Hematopoietic multipotent progenitor cell treated with erythropoietin and hydrocortisone succinate and interleukin-3 and kit ligand, for 17 days (in vitro differentiated cells): Measurements from ENCODE around the gene NDUFA6.

Source experiments
- DNase-seq: peaks from one replicate; pipeline ENCODE4 v3.0.0-alpha.2; 2015; ENCODE audit warnings: low spot score

NDUFA6 gene

DNA sequence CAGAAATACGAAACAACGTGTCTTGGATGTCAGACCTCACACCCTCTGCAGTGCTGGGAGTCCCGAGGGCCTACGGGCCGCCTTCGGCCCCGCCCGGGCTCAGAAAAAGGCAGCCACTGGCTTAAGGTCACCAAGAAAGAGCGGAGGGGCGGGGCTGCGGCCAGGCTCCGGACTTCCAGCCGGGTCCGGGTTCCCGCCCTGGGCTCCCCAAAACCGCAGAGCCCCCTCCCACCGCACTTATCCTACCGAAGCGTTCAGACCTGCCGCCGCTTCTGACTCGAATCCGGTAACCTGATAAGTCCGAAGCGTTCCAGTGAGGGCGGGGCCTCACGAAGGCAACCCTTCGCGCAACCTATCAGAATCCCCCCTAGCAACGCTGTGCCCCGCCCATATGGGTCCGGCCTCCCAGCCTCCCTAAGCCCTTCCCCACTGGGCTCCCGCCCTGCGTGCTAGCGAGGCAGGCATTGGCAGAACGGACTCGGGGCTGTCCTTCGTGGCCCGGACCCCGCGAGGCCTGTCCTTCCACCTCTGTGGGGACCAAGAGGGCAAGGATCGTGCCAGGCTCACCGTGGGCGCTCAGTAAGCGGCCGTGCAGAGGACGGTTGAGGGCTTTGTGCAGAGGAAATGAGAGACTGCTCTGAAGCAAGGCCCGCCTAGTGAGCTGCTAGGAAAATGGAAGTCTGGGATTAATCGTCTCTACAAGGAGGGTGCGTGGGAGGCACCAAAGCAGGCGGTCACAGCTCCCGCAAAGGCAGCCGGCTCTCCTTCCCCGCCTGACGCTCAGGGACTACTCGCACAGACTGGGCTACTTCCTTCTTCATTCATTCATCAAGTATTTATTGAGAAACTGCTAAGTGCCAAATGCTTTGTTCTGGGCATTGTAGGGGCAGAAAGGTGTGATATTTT lies 19.8 kb downstream of the NDUFA6 start, which contains the start of gene NAGA:
TSS of gene NAGA (minus strand) at position 296 of the 906 bp plus-strand sequence. CDS start 515 bp downstream, outside the sequence.
- peak; percentile 97 for DNase-seq

DNA sequence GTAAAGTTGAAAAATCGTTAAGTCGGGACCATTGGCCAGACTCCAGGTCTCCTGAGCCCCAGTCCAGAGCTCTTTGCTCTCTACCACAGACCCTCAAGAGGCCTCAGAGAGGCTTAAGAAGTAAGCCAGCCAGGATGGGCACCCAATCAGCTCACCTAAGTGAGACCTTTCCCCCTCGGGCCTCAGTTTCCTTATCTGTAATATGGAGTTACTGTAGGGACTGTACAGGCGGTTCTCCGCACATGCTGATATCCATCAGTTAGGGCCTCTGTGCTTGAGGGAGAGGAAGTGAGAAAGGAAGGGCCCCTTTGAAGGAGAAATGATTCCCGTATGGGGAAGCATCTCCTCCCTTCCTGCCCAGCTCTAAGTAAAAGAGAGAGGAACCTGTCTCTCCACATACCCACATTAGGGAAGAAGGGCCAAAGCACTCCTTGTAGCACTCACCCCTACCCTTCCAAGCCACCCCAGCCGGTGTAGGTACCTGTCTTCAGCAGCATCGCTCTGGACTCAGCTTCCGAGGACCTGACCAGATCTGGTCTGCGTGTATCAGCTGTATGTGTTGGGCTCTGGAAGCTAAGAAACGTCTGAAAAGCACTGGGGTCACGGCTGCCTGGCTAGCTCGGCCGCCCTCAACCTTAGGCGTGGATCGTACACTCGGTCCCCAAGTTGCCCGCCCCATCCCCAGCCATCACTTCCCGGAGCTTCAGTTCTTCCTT lies 20.6 kb downstream of the NDUFA6 start:
- DNase-seq: no peak

GRCh38 chr22:42068291-42068690 lies 22.3 kb downstream of the NDUFA6 start:
- DNase-seq: no peak

DNA sequence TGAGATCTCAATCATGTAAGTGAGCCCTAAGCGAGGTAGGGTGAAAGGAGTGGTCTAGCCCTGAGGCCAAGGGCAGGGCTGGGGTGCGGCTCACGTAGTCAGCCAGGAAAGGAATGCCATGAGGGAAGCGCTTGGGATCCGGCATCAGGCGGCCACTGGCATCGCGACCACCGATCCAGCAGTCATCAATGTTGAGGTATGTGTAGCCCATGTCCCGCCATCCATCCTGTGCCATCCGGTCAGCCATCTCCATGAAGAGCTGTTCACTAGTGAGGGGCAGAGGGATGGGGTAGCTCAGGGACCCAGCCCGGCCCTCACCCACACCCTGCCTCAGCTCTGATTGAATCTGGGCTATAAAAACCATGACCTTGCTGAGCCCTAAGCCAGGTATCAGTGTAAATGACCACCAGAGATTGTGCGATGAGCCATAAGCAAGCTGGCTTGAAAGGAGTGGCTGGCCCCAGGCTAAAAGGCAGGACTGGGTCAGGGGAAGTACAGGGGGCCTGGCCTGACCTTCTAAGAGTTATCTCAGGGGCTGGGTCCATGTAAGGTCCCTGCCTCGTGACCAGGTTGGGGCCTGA lies 22.8 kb downstream of the NDUFA6 start:
- no peak for DNase-seq

DNA sequence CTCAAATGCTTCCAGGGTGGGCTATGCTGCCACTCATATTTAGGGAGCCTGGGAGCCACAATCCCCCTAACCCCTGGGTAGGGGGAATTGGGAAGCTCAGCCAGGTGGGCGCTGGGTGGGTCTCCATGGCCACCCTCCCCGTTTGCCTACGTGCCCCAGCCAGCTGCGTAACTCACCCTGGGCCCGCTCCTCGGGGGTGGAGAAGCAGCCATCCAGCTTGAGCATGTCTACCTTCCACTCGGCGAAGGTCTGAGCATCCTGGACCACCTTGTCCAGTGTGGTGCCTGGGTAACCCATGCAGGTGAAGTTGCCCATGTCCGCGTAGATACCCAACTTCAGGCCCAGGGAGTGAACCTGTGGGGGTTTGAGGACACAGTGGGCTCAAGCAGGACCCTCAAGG lies 23.6 kb downstream of the NDUFA6 start:
- DNase-seq: no peak

- DNase-seq: no peak
Observed at GRCh38 chr22:42066126-42066761, 24.3 kb downstream of the NDUFA6 start.

DNA sequence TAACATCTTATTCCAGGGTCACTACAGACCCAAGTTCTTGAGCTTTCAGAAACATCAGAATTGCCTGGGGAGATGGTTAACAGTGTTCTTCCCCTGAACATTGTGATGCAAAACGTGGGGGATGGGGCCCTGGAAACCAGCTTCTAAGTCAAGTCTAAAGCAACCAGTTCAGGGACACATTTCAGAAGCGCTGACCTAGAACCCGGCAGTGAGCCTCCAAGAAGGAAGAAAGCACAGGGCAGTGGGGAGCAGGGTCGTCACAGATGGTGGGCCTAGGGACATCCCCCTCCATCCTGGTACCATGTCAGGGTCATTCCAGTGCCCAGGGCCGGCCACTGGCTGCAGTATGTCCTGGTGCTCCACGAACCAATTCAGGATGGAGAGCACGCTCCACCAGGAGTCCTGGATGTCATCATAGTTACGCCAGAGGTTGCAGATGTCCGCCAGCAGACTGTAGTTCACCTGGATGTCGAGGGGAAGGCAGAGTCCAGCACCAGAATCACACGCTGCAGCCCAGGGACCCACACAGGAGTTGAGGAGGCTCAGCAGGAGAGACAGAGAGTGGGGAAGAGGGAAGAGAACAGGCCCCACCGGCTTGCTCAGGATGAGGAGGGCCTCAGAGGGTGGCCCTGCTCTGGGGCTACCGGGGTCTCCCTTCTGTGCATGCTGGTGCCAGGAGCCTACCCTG lies 25.0 kb downstream of the NDUFA6 start:
- DNase-seq: no peak

- DNase-seq: no peak
Observed at GRCh38 chr22:42064629-42065028, 25.9 kb downstream of the NDUFA6 start.

DNA sequence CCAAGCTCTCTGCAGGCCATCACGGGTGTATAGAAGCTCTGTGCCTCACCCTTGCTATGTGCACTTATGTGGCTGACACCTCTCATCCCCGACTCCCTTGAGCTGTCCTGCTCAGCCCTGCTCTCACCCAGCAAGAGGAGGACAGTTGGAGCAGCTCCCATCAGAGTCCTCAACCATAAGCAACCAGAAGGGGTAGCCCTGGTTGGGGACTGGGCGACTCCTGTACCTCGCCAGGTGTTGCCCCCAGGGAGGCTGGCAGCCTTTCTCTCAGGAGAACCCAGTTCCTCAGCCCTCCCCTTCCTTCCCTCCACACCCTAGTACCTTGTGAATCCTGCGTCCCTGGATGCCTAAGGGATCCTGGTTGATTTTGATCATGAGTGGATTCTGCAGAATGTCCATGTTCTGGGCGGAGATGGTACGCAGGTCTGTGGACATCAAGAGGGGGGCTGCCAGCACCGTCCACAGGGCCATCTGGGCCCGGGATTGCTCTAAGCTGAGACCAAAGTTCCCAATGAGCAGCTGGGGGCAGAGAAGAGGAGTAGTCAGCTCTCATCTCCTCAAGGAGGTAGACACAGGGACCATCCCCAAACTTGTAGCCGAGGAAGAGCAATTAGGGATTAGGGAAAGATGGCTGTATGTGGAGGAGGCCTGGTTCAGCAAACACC lies 27.9 kb downstream of the NDUFA6 start:
- DNase-seq: no peak

- no peak for DNase-seq
Observed at GRCh38 chr22:42061041-42061440, 29.5 kb downstream of the NDUFA6 start.

DNA sequence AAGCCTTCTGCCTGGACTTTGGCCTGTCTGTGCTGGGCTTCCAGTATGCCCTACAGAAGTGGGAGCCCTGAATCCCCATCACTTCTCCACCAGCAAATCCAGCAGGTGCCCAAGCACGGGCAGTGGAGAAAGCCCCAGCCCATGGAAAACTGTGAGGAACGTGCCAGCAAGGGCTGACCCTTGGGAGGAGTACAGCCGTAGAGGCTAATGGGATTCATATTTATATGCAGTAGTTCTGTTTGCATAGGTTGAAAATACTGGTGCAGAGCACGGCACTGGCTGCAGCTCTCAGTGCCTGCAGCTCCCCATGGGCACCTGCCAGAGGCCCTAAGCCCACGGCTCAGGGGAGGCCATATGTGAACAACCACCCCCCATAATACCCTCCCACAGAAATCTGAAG lies 30.1 kb downstream of the NDUFA6 start:
- no peak for DNase-seq

DNA sequence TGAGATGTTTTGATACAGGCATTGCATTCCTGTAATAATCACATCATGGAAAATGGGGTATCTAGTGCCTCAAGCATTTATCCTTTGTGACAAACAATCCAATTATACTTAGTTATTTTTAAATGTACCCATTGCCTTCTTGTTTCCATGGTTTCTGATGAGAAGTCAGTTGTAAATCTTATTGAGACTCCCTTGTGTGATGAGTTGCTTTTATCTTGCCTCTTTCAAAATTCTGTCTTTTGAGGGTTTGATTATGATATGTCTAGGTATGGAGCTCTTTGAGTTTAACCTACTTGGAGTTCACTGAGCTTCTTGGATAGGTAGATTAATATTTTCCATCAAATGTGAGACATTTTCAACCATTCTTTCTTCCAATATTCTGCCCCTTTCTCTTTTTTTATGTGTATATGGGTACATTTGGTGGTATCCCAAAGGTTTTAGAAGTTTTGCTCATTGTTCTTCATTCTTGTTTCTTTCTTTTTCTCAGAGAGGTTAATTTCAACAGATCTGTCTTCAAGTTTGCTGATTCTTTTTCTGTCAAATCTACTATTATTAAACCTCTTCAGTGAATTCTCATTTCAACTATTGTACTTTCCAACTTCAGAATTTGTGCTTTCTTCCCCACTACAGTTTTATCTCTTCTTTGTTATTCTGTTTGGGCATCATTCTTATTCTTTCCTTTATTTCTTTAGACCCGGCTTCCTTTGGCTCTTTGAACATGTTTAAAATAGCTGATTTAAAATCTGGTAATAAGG lies 33.6 kb downstream of the NDUFA6 start:
- no peak for DNase-seq

DNA sequence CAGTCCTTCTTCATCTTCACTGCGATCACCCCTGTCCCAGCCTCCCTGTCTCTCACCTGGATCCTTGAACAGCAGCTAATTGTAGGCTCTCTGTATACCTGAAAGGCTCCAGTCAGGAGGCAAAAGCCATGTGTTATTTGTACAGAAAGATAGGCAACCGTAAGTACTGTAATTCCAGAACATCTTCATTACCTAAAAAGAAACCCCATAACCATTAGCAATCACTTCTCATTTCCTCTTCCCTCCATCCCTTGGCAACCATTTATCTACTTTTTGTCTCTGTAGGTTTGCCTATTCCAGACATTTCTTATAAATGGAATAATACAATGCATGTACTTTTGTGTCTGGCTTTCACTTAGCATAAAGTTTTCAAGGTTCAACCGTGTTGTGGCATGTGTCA lies 37.8 kb downstream of the NDUFA6 start:
- no peak for DNase-seq

DNA sequence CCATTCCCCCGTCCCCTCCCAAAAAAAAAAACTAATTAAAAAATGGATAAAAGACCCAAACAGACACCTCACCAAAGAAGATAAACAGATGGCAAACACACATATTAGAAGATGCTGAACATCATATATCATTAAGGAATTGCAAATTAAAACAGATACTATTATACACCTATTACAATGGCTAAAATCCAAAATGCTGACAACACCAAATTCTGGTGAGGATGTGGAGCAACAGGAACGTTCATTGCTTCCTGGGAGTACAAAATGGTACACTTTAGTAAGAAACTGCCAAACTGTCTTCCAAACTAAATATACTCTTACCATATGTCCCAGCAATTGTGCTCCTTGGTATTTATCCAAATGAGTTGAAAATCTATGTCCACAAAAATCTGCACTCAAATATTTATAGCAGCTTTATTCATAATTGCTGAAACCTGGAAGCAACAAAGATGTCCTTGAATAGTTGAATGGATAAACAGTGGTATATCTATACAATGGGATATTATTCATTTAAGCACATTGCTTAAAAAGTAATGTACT lies 39.9 kb downstream of the NDUFA6 start:
- DNase-seq: no peak

DNA sequence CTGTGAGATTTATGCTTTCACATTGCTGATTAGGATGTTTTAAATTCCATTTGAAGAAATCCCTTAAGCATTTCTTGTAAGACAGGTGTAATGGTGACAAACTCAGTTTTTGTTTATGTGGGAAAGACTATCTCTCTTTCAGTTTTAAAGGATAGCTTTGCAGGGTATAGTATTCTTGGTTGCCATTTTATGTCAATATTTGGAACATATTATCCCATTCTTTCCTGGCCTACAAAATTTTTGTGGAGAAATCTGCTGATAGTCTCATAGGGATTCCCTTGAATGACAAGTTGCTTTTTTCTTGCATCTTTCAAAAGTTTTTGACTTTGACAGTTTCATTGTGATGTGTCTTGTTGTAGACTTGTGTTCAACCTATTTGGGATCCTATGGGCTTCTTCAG lies 48.8 kb downstream of the NDUFA6 start:
- no peak for DNase-seq

- no peak for DNase-seq
Observed at GRCh38 chr22:42039271-42039670, 51.3 kb downstream of the NDUFA6 start.
